Stimulated activated CD4-positive, alpha-beta T cell treated with anti-CD3 and anti-CD28 coated beads, Interleukin-2, amount 100 ng/mL, for 48 hours (primary cell): Measurements from ENCODE around the gene IMPDH2.
"Not testable (repeated sequence)": the region's sequence is repeated elsewhere in the genome, so short reads cannot be mapped to it uniquely, and the experiment has no call there.

Source experiments
- DNase-seq, 2 donors: peaks; one replicate each; pipeline ENCODE4 v3.0.0-alpha.2; 2020

IMPDH2 gene

GRCh38 chr3:49021213-49021812, 7.9 kb downstream of the IMPDH2 start:
- peak; percentile 99 for DNase-seq

GRCh38 chr3:49020330-49021212, 8.6 kb downstream of the IMPDH2 start:
- DNase-seq, result no peak

- DNase-seq, result no peak
These were observed 9.3 kb downstream of the IMPDH2 start for GRCh38 chr3:49019941-49020329.

GRCh38 chr3:49018707-49019006, 10.5 kb downstream of the IMPDH2 start:
- DNase-seq, result no peak

GRCh38 chr3:49017971-49018706, 11.1 kb downstream of the IMPDH2 start, which contains the start of gene DALRD3:
TSS of gene DALRD3 (minus strand) at chr3:49018580. CDS start at chr3:49018564, 16 bp downstream.
- peak; percentile 51 to 57 for DNase-seq

- no peak for DNase-seq
These were observed 11.8 kb downstream of the IMPDH2 start for GRCh38 chr3:49017229-49017970.

GRCh38 chr3:49016414-49017228, 12.6 kb downstream of the IMPDH2 start:
- DNase-seq, result no peak

- DNase-seq, result no peak
These were observed 13.4 kb downstream of the IMPDH2 start for GRCh38 chr3:49015765-49016164.

GRCh38 chr3:49015072-49015471, 14.1 kb downstream of the IMPDH2 start:
- no peak for DNase-seq

GRCh38 chr3:49013738-49014660, 15.2 kb downstream of the IMPDH2 start:
- DNase-seq, result peak in 1 of 2 donors; percentile 49

GRCh38 chr3:49013113-49013737, 16.0 kb downstream of the IMPDH2 start:
- DNase-seq, result no peak

- no peak for DNase-seq
These were observed 16.7 kb downstream of the IMPDH2 start for GRCh38 chr3:49012441-49013017.

- no peak for DNase-seq
These were observed 19.8 kb downstream of the IMPDH2 start for GRCh38 chr3:49009396-49009795.

- not testable (repeated sequence) for DNase-seq
These were observed 20.6 kb downstream of the IMPDH2 start for GRCh38 chr3:49008627-49009026.

- peak; percentile 80 to 86 for DNase-seq
These were observed 21.2 kb downstream of the IMPDH2 start for GRCh38 chr3:49007771-49008528.

GRCh38 chr3:49007068-49007770, 22.0 kb downstream of the IMPDH2 start, which contains the start of gene WDR6:
TSS of gene WDR6 (plus strand) at chr3:49007391. CDS start at chr3:49007432, 41 bp downstream.
- DNase-seq, result peak; percentile 94 to 96

- DNase-seq, result no peak
These were observed 22.7 kb downstream of the IMPDH2 start for GRCh38 chr3:49006408-49007067.

GRCh38 chr3:49005998-49006397, 23.2 kb downstream of the IMPDH2 start:
- DNase-seq, result no peak
